PC-9 (cell line): ENCODE results near the gene CDK2AP2. TPM values are rescaled to one million over a fixed set of nuclear protein-coding genes. Genes with fewer than 3 reads are reported as not detected.
A peak's percentile ranks its signal among the peaks of the same experiment; 100 is the strongest.

ENCODE experiments used
- BruUV-seq: library from RNA; stranded (reverse); fragments of 400-500 nt; replicated peaks from 2 replicates; lab custom pipeline; 2021; lab: Mats Ljungman, UMichigan
- CTCF ChIA-PET: fragments of 300-600 bp; sonication (Branson Sonifier 250); formaldehyde crosslinking; loops from one replicate; lab custom pipeline; 2022; ENCODE audit warnings: antibody characterized with exemption; lab: Charles Lee
- POLR2A ChIA-PET: fragments of 300-600 bp; sonication (Branson Sonifier 250); formaldehyde crosslinking; loops from one replicate; lab custom pipeline; 2022; ENCODE audit warnings: antibody characterized with exemption; ENCODE audit not compliant: unreplicated experiment; lab: Charles Lee
- DNase-seq, 2 experiments: peaks; one replicate each; pipeline versions ENCODE4 v3.0.0 to v3.0.0-alpha.2; 2015 to 2022; ENCODE audit warnings: mixed read lengths in 1 of 2
- H2AFZ ChIP-seq: fragments of 200-600 bp; sonication (generic); 2 replicates; pipeline ENCODE4 v1.8.1; 2017; ENCODE audit warnings: antibody characterized with exemption
- H3F3A ChIP-seq: fragments of 200-600 bp; sonication (generic); 2 replicates; pipeline ENCODE4 v1.8.1; 2017; ENCODE audit warnings: antibody characterized with exemption, mild to moderate bottlenecking, low read depth; ENCODE audit not compliant: insufficient read depth
- H3K27ac ChIP-seq: fragments of 200-600 bp; sonication (generic); 2 replicates; pipeline ENCODE4 v1.6.1; 2016; ENCODE audit warnings: mixed run types
- H3K27me3 ChIP-seq: fragments of 200-600 bp; sonication (generic); 2 replicates; pipeline ENCODE4 v1.6.1; 2016; ENCODE audit warnings: low read depth, mixed run types; ENCODE audit not compliant: insufficient read depth
- H3K36me3 ChIP-seq: fragments of 200-600 bp; sonication (generic); 2 replicates; pipeline ENCODE4 v1.6.1; 2016; ENCODE audit warnings: low read depth, mixed run types
- H3K4me1 ChIP-seq: fragments of 200-600 bp; sonication (generic); replicated peaks from 2 replicates; pipeline ENCODE4 v1.6.1; 2016; ENCODE audit warnings: mixed run types; ENCODE audit not compliant: insufficient read depth
- H3K4me2 ChIP-seq: fragments of 200-600 bp; sonication (generic); 2 replicates; pipeline ENCODE4 v1.6.1; 2017; ENCODE audit warnings: mixed run types
- H3K4me3 ChIP-seq: fragments of 200-600 bp; sonication (generic); 2 replicates; pipeline ENCODE4 v1.6.1; 2016; ENCODE audit warnings: mixed run types
- H3K79me2 ChIP-seq: fragments of 200-600 bp; sonication (generic); 2 replicates; pipeline ENCODE4 v1.6.1; 2017; ENCODE audit warnings: low read depth, mixed run types
- H3K9me2 ChIP-seq: fragments of 200-600 bp; sonication (generic); 2 replicates; pipeline ENCODE4 v1.8.1; 2017; ENCODE audit warnings: mild to moderate bottlenecking; ENCODE audit not compliant: insufficient read depth
- H3K9me3 ChIP-seq: fragments of 200-600 bp; sonication (generic); 2 replicates; pipeline ENCODE4 v1.8.1; 2016; ENCODE audit warnings: low read depth; ENCODE audit not compliant: insufficient read depth
- H4K20me1 ChIP-seq: fragments of 200-600 bp; sonication (generic); 2 replicates; pipeline ENCODE4 v1.8.1; 2017; ENCODE audit not compliant: insufficient read depth
- CTCF ChIP-seq: fragments of 200-600 bp; sonication (generic); conservative IDR thresholded peaks from 2 replicates; pipeline ENCODE4 v1.6.1; 2017; ENCODE audit warnings: mixed run types, antibody characterized with exemption, mild to moderate bottlenecking, moderate library complexity
- EZH2 ChIP-seq: fragments of 200-600 bp; sonication (generic); IDR thresholded peaks from 2 replicates; pipeline ENCODE4 v1.8.0; 2017; ENCODE audit warnings: antibody characterized with exemption, low read depth
- intact Hi-C: fragments of 100-400 bp; cut with micrococcal nuclease; formaldehyde crosslinking; loops from one replicate; pipeline ENCODE4 v1.10.0; 2022; ENCODE audit not compliant: unreplicated experiment
- total RNA-seq: library from RNA; stranded (reverse); gene quantifications from 2 replicates; pipeline ENCODE4 v1.2.3, GENCODE V29; 2021

Gene CDK2AP2
- total RNA-seq, 1 experiment from 2014 or later, result 80.0 TPM

GRCh38 chr11:67491276-67492068 is 16.5 kb downstream of the CDK2AP2 start:
- TF ChIP-seq EZH2 (no peak), CTCF (no peak)
- Histone ChIP-seq H3K9me2 (no peaks in the 10 kb centered on the region), H3K79me2 (no peaks in the 10 kb centered on the region), H3K36me3 (no peaks in the 10 kb centered on the region), H3K9me3 (no peaks in the 10 kb centered on the region), H3K4me1 (no peaks in the 10 kb centered on the region), H3K4me2 (no peak overlapping the region), H3K4me3 (no peak overlapping the region), H3K27me3 (no peaks in the 10 kb centered on the region), H2AFZ (no peak overlapping the region), H3K27ac (no peak overlapping the region), H4K20me1 (0 out of 2 replicates have a peak, but pooled peaks cover 5% of the 10 kb centered on the region), H3F3A (peaks cover 23% of the 10 kb centered on the region; the same call in 1 of the 2 replicates)
- POLR2A ChIA-PET, result interaction anchor here (0.6 kb wide), 1 partner anchor 91 kb away, joined by 3 read pairs; no protein-coding TSS in a partner anchor
- intact Hi-C loops, result no loop called here
- BruUV-seq, result no TSS peak
- CTCF ChIA-PET, result no interaction called here
- DNase-seq, result no peak

- BruUV-seq, result TSS peak; percentile 30
Observed at GRCh38 chr11:67490727-67491065, 17.3 kb downstream of the CDK2AP2 start.

More at GRCh38 chr11:67490727-67491065, 17.3 kb downstream of the CDK2AP2 start:
- peaks cover 23% of the 10 kb centered on the region; the same call in 1 of the 2 replicates for H3F3A ChIP-seq
- ChIA-PET CTCF (no interaction called here), POLR2A (interaction anchor here (0.5 kb wide), 1 partner anchor 311 kb away, joined by 9 read pairs; no protein-coding TSS in a partner anchor)
- H2AFZ ChIP-seq, result no peak overlapping the region
- no peak overlapping the region for H3K4me3 ChIP-seq
- no peaks in the 10 kb centered on the region for H3K4me1 ChIP-seq
- no peak for DNase-seq
- H3K9me3 ChIP-seq, result no peaks in the 10 kb centered on the region
- H3K27ac ChIP-seq, result no peak overlapping the region
- intact Hi-C loops, result no loop called here
- 0 out of 2 replicates have a peak, but pooled peaks cover 5% of the 10 kb centered on the region for H4K20me1 ChIP-seq
- no peaks in the 10 kb centered on the region for H3K36me3 ChIP-seq
- no peaks in the 10 kb centered on the region for H3K79me2 ChIP-seq
- H3K4me2 ChIP-seq, result no peak overlapping the region
- H3K9me2 ChIP-seq, result no peaks in the 10 kb centered on the region
- no peak for TF ChIP-seq CTCF
- no peak for TF ChIP-seq EZH2
- H3K27me3 ChIP-seq, result no peaks in the 10 kb centered on the region
